NT2/D1 (cell line): ENCODE measurements around the gene CTNNA3.
"Not testable (repeated sequence)": the region's sequence is repeated elsewhere in the genome, so short reads cannot be mapped to it uniquely, and the experiment has no call there.

Experiments used
- SUZ12 ChIP-seq: IDR thresholded peaks from 2 replicates; pipeline ENCODE4 v1.6.1; 2011; ENCODE audit not compliant: insufficient read length, insufficient read depth; ENCODE audit errors: extremely low read depth
- YY1 ChIP-seq: IDR thresholded peaks from 2 replicates; pipeline ENCODE4 v1.6.1; 2011; ENCODE audit not compliant: insufficient read length, insufficient read depth
- ZNF274 ChIP-seq: IDR thresholded peaks from 2 replicates; pipeline ENCODE4 v1.6.1; 2011; ENCODE audit warnings: mild to moderate bottlenecking, low read depth, low read length

GRCh38 chr10:66353822-66354221, 1342.2 kb downstream of the CTNNA3 start:
- TF ChIP-seq YY1, ZNF274, SUZ12: not testable (repeated sequence)
